CD14-positive monocyte (primary cell): ENCODE measurements around the gene ZSCAN12. TPM values are rescaled to one million over a fixed set of nuclear protein-coding genes. Genes with fewer than 3 reads are reported as not detected.

Source experiments
- DNase-seq, 3 donors: peaks; one replicate each; pipeline ENCODE4 v3.0.0-alpha.2; 2011 to 2022
- H2AFZ ChIP-seq: 2 replicates; pipeline ENCODE4 v1.6.0; 2012; ENCODE audit warnings: mild to moderate bottlenecking, low read depth, low read length, inconsistent platforms; ENCODE audit not compliant: insufficient read depth, poor library complexity, severe bottlenecking
- H3K27ac ChIP-seq, 2 donors: 1 replicate in 1 of 2; 2 replicates in 1 of 2; pipeline ENCODE4 v1.5.1; 2012 to 2013; ENCODE audit warnings: low read length in 2 of 2, control low read depth in 1 of 2, inconsistent platforms in 1 of 2, low read depth in 1 of 2, mild to moderate bottlenecking in 1 of 2
- H3K27me3 ChIP-seq, 2 donors: one replicate each; pipeline versions ENCODE4 v1.6.0 to v1.6.1; 2011 to 2013; ENCODE audit warnings: low read length in 2 of 2; ENCODE audit not compliant: control insufficient read depth in 2 of 2, insufficient read depth in 2 of 2
- H3K36me3 ChIP-seq, 2 donors: replicated peaks in 1 of 2; 1 replicate in 1 of 2; 2 replicates in 1 of 2; pipeline versions ENCODE4 v1.5.1 to v1.6.1; 2012 to 2013; ENCODE audit warnings: low read length in 2 of 2, control low read depth in 1 of 2, inconsistent platforms in 1 of 2, mild to moderate bottlenecking in 1 of 2; ENCODE audit not compliant: insufficient read depth in 2 of 2, control insufficient read depth in 1 of 2
- H3K4me1 ChIP-seq, 2 donors: 1 replicate in 1 of 2; 2 replicates in 1 of 2; pipeline versions ENCODE4 v1.5.1 to v1.6.1; 2012 to 2013; ENCODE audit warnings: low read length in 2 of 2, control low read depth in 1 of 2, inconsistent platforms in 1 of 2, mild to moderate bottlenecking in 1 of 2, moderate library complexity in 1 of 2; ENCODE audit not compliant: insufficient read depth in 2 of 2, control insufficient read depth in 1 of 2
- H3K4me2 ChIP-seq: replicated peaks from 2 replicates; pipeline ENCODE3; 2012; ENCODE audit warnings: low read length, moderate library complexity, mild to moderate bottlenecking; ENCODE audit not compliant: poor library complexity, severe bottlenecking; ENCODE audit errors: extremely low read depth
- H3K4me3 ChIP-seq, 3 experiments: fragments of 200-600 bp in 1 of 3; sonication (generic) in 1 of 3; replicated peaks in 1 of 3; 1 replicate in 2 of 3; 2 replicates in 1 of 3; pipeline ENCODE4 v1.5.1; 2011 to 2013; ENCODE audit warnings: low read length in 3 of 3, mild to moderate bottlenecking in 3 of 3, control low read depth in 2 of 3, low read depth in 2 of 3, inconsistent platforms in 1 of 3, moderate library complexity in 1 of 3
- H3K79me2 ChIP-seq: 2 replicates; pipeline ENCODE4 v1.6.0; 2012; ENCODE audit warnings: mild to moderate bottlenecking, control low read depth, inconsistent platforms, low read length, moderate library complexity; ENCODE audit not compliant: insufficient read depth
- H3K9ac ChIP-seq: 2 replicates; pipeline ENCODE4 v1.6.0; 2017; ENCODE audit warnings: low read length, mild to moderate bottlenecking; ENCODE audit not compliant: insufficient read depth, poor library complexity, severe bottlenecking
- H3K9me3 ChIP-seq, 2 donors: replicated peaks in 1 of 2; 1 replicate in 1 of 2; 2 replicates in 1 of 2; pipeline versions ENCODE4 v1.5.1 to v1.6.1; 2012 to 2013; ENCODE audit warnings: low read length in 2 of 2, control low read depth in 1 of 2; ENCODE audit not compliant: control insufficient read depth in 1 of 2, insufficient read depth in 1 of 2
- H4K20me1 ChIP-seq: 2 replicates; pipeline ENCODE4 v1.6.0; 2012; ENCODE audit warnings: mild to moderate bottlenecking, low read length, control low read depth, moderate library complexity; ENCODE audit not compliant: insufficient read depth
- H3K27ac Mint-ChIP-seq, 7 donors: one replicate each; pipeline ENCODE4 v1.8.0; 2020; ENCODE audit warnings: mild to moderate bottlenecking in 7 of 7, mixed read lengths in 7 of 7, moderate library complexity in 6 of 7, inconsistent platforms in 2 of 7
- H3K27me3 Mint-ChIP-seq, 3 donors: one replicate each; pipeline ENCODE4 v1.8.0; 2021 to 2022; ENCODE audit warnings: low read depth in 3 of 3, mild to moderate bottlenecking in 3 of 3, mixed read lengths in 3 of 3, moderate library complexity in 3 of 3, inconsistent platforms in 1 of 3
- H3K36me3 Mint-ChIP-seq, 2 donors: one replicate each; pipeline ENCODE4 v1.8.0; 2020; ENCODE audit warnings: mixed read lengths in 2 of 2, inconsistent platforms in 1 of 2, mild to moderate bottlenecking in 1 of 2
- H3K4me1 Mint-ChIP-seq: one replicate; pipeline ENCODE4 v1.8.0; 2020; ENCODE audit warnings: mild to moderate bottlenecking, mixed read lengths
- H3K4me3 Mint-ChIP-seq, 2 donors: one replicate each; pipeline ENCODE4 v1.8.0; 2020; ENCODE audit warnings: mild to moderate bottlenecking in 2 of 2, mixed read lengths in 2 of 2, moderate library complexity in 1 of 2
- H3K9me3 Mint-ChIP-seq, 7 donors: one replicate each; pipeline ENCODE4 v1.8.0; 2020 to 2022; ENCODE audit warnings: mixed read lengths in 7 of 7, mild to moderate bottlenecking in 6 of 7, moderate library complexity in 6 of 7, inconsistent platforms in 2 of 7
- CTCF ChIP-seq: fragments of 200-600 bp; IDR thresholded peaks from one replicate; pipeline ENCODE4 v1.8.0; 2022; ENCODE audit warnings: antibody characterized with exemption, mild to moderate bottlenecking
- whole genome bisulfite sequencing: methylation state at CpG from one replicate; pipeline ENCODE4 v1.1.5; 2013; ENCODE audit warnings: missing lambda C conversion rate; ENCODE audit not compliant: insufficient coverage; 5-methylcytosine and 5-hydroxymethylcytosine counted together
- intact Hi-C, 2 donors: fragments of 100-400 bp; cut with micrococcal nuclease; formaldehyde crosslinking; loops; one replicate each; pipeline versions ENCODE4 v1.15.0 to v1.15.1; 2023
- polyA plus RNA-seq, 3 donors: library from polyadenylated mRNA; depleted of rRNA in 1 of 3; unstranded in 2 of 3; stranded (reverse) in 1 of 3; fragments of 300-500 nt in 2 of 3; fragments of >200 nt in 1 of 3; fragmentation: Illumina TruSeq in 2 of 3; gene quantifications; 1 replicate in 2 of 3; 2 replicates in 1 of 3; pipeline ENCODE4 v1.2.3, GENCODE V29; 2012 to 2021

The ZSCAN12 gene
- polyA plus RNA-seq, 3 donors: 0.50 to 0.79 (median 0.73) TPM

GRCh38 chr6:28424163-28424562 lies 24.6 kb upstream of the ZSCAN12 start:
- Mint-ChIP-seq H3K4me3 (no peak overlapping the region), H3K9me3 (peaks cover 0 to 11% (median 8%) of the 10 kb centered on the region in 7 donors), H3K27me3 (peaks cover 0 to 4% (median 0%) of the 10 kb centered on the region in 3 donors), H3K4me1 (no peaks in the 10 kb centered on the region), H3K36me3 (no peaks in the 10 kb centered on the region), H3K27ac (no peak overlapping the region)
- H3K4me3 ChIP-seq: no peak overlapping the region
- TF ChIP-seq CTCF: no peak
- no peak overlapping the region for H2AFZ ChIP-seq
- no peak overlapping the region for H3K9ac ChIP-seq
- H3K9me3 ChIP-seq: no peaks in the 10 kb centered on the region
- H3K27me3 ChIP-seq: no peaks in the 10 kb centered on the region
- no peaks in the 10 kb centered on the region for H3K4me1 ChIP-seq
- no peak overlapping the region for H3K27ac ChIP-seq
- H3K36me3 ChIP-seq: no peaks in the 10 kb centered on the region
- no peaks in the 10 kb centered on the region for H3K79me2 ChIP-seq
- DNase-seq: no peak
- H4K20me1 ChIP-seq: no peaks in the 10 kb centered on the region
- intact Hi-C loops: no loop called here
- no peak overlapping the region for H3K4me2 ChIP-seq

GRCh38 chr6:28423546-28423945 lies 24.0 kb upstream of the ZSCAN12 start:
- intact Hi-C loops: no loop called here
- H3K4me1 ChIP-seq: no peaks in the 10 kb centered on the region
- TF ChIP-seq CTCF: no peak
- H3K27me3 ChIP-seq: no peaks in the 10 kb centered on the region
- no peak overlapping the region for H3K9ac ChIP-seq
- Mint-ChIP-seq H3K36me3 (no peaks in the 10 kb centered on the region), H3K4me3 (no peak overlapping the region), H3K9me3 (peaks cover 0 to 11% (median 9%) of the 10 kb centered on the region in 7 donors), H3K4me1 (no peaks in the 10 kb centered on the region), H3K27me3 (peaks cover 0 to 4% (median 0%) of the 10 kb centered on the region in 3 donors), H3K27ac (no peak overlapping the region)
- H4K20me1 ChIP-seq: no peaks in the 10 kb centered on the region
- H3K79me2 ChIP-seq: no peaks in the 10 kb centered on the region
- no peaks in the 10 kb centered on the region for H3K9me3 ChIP-seq
- no peak overlapping the region for H2AFZ ChIP-seq
- H3K4me2 ChIP-seq: no peak overlapping the region
- no peak overlapping the region for H3K27ac ChIP-seq
- 100% methylated on average over 1 of the region's 1 CpG for WGBS
- no peak for DNase-seq
- H3K36me3 ChIP-seq: no peaks in the 10 kb centered on the region
- H3K4me3 ChIP-seq: no peak overlapping the region
